Limb (tissue), 2 donors: ENCODE results near the gene ACTR3C.
"Not testable (repeated sequence)": the region's sequence is repeated elsewhere in the genome, so short reads cannot be mapped to it uniquely, and the experiment has no call there.

Experiments
- DNase-seq, 2 donors: peaks; one replicate each; pipeline ENCODE4 v3.0.0-alpha.2; 2016; ENCODE audit errors: extremely low spot score in 2 of 2

Gene ACTR3C

GRCh38 chr7:150313870-150314269, 9.5 kb downstream of the ACTR3C start:
- DNase-seq = no peak

GRCh38 chr7:150313367-150313809, 10.0 kb downstream of the ACTR3C start:
- no peak for DNase-seq

- not testable (repeated sequence) for DNase-seq
Observed at GRCh38 chr7:150312649-150313366, 10.5 kb downstream of the ACTR3C start.

- peak in 1 of 2 donors; percentile 16 for DNase-seq
Observed at GRCh38 chr7:150311711-150312110, 11.6 kb downstream of the ACTR3C start.

GRCh38 chr7:150311146-150311545, 12.2 kb downstream of the ACTR3C start:
- no peak for DNase-seq

GRCh38 chr7:150308575-150308974, 14.8 kb downstream of the ACTR3C start:
- no peak for DNase-seq

GRCh38 chr7:150307904-150308303, 15.4 kb downstream of the ACTR3C start:
- DNase-seq = no peak

GRCh38 chr7:150307129-150307528, 16.2 kb downstream of the ACTR3C start:
- DNase-seq = no peak

GRCh38 chr7:150306377-150306776, 17.0 kb downstream of the ACTR3C start:
- DNase-seq = not testable (repeated sequence)

GRCh38 chr7:150305903-150306284, 17.5 kb downstream of the ACTR3C start:
- DNase-seq = not testable (repeated sequence)

- not testable (repeated sequence) for DNase-seq
Observed at GRCh38 chr7:150305259-150305902, 18.0 kb downstream of the ACTR3C start.

GRCh38 chr7:150304499-150305258, 18.7 kb downstream of the ACTR3C start:
- not testable (repeated sequence) for DNase-seq

- DNase-seq = not testable (repeated sequence)
Observed at GRCh38 chr7:150302908-150303310, 20.4 kb downstream of the ACTR3C start.

- not testable (repeated sequence) for DNase-seq
Observed at GRCh38 chr7:150297978-150298377, 25.4 kb downstream of the ACTR3C start.

GRCh38 chr7:150296802-150297201, 26.5 kb downstream of the ACTR3C start:
- DNase-seq = not testable (repeated sequence)

- not testable (repeated sequence) for DNase-seq
Observed at GRCh38 chr7:150295614-150296013, 27.7 kb downstream of the ACTR3C start.

GRCh38 chr7:150295027-150295426, 28.3 kb downstream of the ACTR3C start:
- DNase-seq = not testable (repeated sequence)

GRCh38 chr7:150290317-150290716, 33.0 kb downstream of the ACTR3C start:
- not testable (repeated sequence) for DNase-seq

GRCh38 chr7:150288816-150289215, 34.5 kb downstream of the ACTR3C start:
- not testable (repeated sequence) for DNase-seq

GRCh38 chr7:150287815-150288214, 35.5 kb downstream of the ACTR3C start:
- DNase-seq = not testable (repeated sequence)

- DNase-seq = not testable (repeated sequence)
Observed at GRCh38 chr7:150285849-150286754, 37.2 kb downstream of the ACTR3C start.
